ENCODE results near the gene ENOX1.

Gene ENOX1

DNA sequence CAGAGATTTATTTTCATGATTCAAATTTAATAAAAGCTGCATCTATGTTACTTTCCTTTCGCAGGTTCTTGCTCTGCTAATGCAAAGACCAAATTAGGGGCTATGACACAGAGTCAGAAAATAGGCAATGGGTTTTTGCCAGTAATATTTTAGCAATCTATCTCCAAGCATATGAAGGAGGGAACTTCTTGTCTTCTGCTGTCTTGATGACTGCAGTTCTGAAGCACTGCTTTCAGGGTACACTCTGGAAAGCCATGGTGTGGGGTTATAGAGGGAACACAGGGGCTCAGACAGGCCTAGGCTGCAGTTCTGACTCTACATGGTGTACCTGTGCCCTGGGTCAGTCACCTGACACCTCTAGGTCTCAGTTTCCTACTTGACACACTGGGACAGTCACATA is 500.0 kb downstream of the ENOX1 start:
- no peak for DNase-seq (ENCODE audit: low spot score)

DNA sequence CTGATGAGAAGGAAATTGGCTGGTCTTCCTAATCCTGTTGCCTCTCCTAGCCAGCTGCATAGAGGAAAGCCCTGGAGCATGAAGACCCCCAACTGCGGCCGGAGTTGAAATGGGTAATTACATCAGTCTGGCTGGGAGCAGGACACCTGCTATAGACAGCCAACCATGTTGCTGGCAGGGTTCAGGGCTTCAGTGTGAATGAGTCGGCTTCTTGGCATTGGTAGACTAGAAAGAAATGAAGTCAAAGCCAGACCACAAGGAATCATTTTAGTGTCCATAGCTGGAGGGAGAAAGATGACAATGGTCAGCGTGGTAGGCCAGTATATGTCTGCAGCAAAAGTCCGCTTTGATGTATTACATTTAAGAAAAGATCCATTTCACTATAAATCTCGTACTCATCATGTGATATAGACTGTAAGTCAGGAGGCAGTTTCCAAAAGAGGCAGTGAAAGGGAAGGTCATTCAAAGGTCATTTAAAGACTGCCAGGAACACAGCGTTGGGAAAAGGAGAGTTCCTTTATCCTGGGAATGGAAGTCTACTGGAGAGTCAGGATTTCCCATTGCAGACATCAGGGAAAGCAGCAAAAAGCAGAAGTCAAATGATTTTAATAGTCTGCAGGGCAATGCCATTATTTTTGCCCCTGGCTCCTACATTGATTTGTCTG is 500.7 kb downstream of the ENOX1 start:
- DNase-seq (ENCODE audit: low spot score), result no peak

- DNase-seq (ENCODE audit: low spot score), result peak; percentile 46
These were observed 502.6 kb downstream of the ENOX1 start for GRCh38 chr13:43284162-43284561.

DNA sequence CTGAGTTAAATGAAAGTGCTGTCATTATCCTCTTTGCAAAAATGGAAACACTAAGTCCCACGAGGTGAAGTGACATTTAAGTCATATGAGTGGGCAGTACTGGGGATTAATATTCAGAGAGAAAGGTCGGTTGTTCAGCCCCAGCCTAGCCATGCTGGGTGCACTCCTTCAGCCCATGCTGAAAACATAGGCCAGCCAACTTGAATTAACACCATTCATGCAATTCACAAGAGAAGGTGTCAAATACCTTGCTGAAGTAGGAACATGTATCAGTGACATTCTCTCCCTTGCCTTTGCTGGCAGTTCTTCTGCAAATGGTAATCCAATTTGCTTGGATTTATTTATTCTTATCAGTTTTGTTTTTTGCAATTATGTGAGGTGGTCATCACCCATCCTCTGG is 507.1 kb downstream of the ENOX1 start:
- DNase-seq (ENCODE audit: low spot score), result no peak

DNA sequence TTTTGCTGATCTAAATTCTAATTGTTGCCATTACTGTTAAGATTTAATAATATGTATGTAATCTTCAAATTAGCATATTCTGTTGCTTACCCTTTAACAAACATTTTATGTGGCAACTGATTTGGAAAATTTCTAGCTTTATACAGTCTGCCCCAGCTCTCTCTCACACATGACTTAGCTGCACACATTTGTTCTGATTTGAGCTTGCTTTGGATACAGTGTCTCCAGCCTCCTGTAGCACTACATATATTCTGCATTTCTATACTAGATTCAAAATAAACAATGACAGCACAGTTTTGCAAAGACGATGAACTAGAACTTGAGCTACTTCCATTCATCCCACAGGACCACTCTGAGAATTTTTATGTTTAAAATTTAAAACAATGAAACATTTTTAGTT is 508.6 kb downstream of the ENOX1 start:
- no peak for DNase-seq (ENCODE audit: low spot score)

- no peak for DNase-seq (ENCODE audit: low spot score)
These were observed 509.6 kb downstream of the ENOX1 start for GRCh38 chr13:43277142-43277541.

GRCh38 chr13:43274881-43275280 is 511.9 kb downstream of the ENOX1 start:
- DNase-seq (ENCODE audit: low spot score), result no peak

- no peak for DNase-seq (ENCODE audit: low spot score)
These were observed 513.4 kb downstream of the ENOX1 start for GRCh38 chr13:43273362-43273761.

GRCh38 chr13:43272851-43273250 is 513.9 kb downstream of the ENOX1 start:
- no peak for DNase-seq (ENCODE audit: low spot score)

- DNase-seq (ENCODE audit: low spot score), result no peak
These were observed 515.6 kb downstream of the ENOX1 start for GRCh38 chr13:43271152-43271551.

- DNase-seq (ENCODE audit: low spot score), result no peak
These were observed 516.5 kb downstream of the ENOX1 start for GRCh38 chr13:43270130-43270830.

DNA sequence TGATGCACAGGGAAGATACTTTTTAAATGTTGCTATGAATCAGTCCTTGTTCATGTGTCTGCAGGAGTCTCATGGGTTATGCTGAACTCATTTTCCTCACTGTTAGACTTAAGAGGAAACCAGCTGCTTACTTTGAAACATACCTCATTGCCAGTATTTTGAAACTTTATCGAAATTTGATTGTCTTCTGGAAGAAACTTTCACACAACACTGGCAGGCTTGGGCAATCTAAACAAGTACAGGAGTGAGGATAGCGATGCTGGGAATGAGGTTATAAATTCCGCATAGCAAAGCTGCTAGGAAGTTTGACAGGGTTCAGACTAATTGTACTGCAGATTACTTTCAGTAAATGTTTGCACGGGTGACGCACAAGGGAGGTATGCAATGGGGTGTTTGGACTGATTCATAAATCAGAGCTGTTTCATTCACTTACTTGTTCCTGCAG is 517.7 kb downstream of the ENOX1 start:
- peak; percentile 69 for DNase-seq (ENCODE audit: low spot score)

DNA sequence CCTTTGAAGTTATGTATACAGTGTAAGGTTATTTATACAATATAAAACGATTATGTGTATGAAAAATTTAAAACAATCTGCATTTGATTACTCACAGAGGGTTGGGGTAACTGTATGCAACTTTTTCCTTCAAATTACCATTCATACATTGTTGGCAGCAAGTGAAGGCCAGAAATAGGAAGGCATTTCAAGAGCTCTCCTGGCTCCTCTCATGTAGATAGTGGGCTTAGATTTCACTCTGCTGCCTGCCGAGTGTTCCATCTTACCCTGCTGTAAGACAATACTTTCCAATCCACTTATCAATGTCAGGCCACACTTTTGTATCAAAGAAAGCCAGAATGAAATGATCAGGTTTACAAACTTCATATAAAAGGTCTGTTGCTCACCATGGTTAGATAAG is 518.1 kb downstream of the ENOX1 start:
- no peak for DNase-seq (ENCODE audit: low spot score)

DNA sequence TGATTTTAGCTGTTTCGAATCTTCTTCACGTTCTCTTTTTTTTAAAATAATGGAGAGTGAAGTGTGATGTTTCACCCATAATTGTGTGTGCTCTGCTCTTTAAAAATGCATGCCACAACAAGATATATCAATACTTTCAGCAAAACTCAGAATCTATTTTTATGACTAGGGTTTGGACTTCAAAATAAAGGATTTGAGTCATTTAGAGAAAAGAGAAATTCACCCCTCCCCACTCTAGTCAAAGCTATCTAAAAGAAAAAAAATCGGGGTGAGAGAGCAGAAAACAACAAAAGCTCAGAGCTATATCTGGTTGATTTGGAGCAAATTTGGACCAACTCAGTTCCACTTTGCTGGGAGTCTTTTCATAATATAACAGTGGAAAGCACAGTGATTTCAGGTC is 518.9 kb downstream of the ENOX1 start:
- no peak for DNase-seq (ENCODE audit: low spot score)

- no peak for DNase-seq (ENCODE audit: low spot score)
These were observed 519.7 kb downstream of the ENOX1 start for GRCh38 chr13:43266936-43267615.

- DNase-seq (ENCODE audit: low spot score), result no peak
These were observed 521.7 kb downstream of the ENOX1 start for GRCh38 chr13:43265028-43265427.

DNA sequence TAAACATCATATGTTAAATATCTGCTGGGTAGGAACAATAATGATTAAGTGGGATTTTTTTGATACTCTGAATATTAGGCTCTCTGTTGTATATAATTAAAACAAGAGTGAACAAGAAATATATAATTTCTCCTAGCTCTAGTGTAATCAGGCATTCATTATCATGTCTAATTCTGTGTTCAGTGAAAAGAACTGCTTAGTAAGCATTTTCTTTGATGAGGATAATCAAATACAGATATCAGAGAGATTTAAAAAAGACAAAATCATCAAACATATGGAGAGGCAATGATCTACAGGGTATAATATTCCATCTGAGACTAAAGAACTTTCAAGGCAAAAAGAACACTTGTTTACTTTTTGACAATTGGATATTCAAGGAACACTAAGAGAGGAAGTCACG is 522.3 kb downstream of the ENOX1 start:
- no peak for DNase-seq (ENCODE audit: low spot score)

- DNase-seq (ENCODE audit: low spot score), result no peak
These were observed 523.7 kb downstream of the ENOX1 start for GRCh38 chr13:43263047-43263446.

DNA sequence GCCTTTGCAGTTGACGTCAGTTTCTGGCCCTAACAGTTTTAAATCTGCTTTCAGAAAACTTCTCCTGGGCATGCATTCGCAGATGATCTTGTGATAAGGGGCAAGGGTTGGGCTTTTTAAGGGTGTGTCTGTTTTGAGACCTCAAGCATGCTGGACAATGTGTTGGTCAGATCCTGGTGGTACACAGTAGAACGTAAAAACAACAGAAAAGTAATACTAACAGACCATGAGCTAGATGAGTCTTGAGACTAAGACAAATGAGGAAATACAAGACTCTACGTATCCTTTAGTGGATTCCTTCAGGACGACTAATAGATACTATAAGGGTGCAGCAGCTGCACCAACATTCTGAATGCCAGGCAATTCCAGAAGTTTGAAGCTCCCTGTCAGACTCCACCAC is 525.8 kb downstream of the ENOX1 start:
- DNase-seq (ENCODE audit: low spot score), result no peak

DNA sequence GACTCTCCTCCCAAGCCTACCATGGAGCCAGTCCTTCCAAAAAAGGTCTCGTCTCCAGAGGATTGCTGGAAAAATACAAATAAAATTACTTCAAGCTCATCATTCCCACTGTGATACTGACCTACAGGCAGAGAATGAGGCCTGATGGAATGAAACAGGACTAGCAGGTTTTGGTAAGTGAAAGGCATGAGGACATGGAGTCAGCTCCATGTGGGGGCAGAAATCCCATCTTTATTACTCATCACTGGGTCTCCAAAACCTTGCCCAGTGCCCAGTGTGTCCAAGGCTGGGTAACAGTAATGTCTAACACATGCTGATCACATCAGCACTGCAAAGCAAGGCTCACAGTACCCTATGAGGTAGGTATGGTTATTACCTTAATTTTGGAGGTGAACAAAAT is 528.0 kb downstream of the ENOX1 start:
- no peak for DNase-seq (ENCODE audit: low spot score)

DNA sequence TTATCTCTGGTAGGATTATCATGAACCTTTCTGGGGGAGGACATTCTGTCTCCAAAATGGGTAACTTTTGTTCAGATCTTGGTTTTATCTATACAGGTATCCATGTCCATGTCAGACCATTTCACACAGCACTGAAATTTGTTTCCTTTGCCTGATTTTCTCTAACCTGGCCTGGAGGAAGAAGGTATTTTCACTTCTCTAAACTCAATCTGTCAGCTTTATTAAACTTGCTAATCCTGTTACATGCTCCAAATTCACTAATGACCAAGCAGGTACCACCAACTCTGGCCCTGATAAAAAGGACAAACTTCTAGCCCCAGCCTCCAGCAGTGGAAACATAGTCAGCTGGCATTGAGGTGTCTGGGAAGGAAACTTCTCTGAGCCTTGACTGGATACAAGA is 529.0 kb downstream of the ENOX1 start:
- no peak for DNase-seq (ENCODE audit: low spot score)

- no peak for DNase-seq (ENCODE audit: low spot score)
These were observed 534.8 kb downstream of the ENOX1 start for GRCh38 chr13:43251961-43252360.

- no peak for DNase-seq (ENCODE audit: low spot score)
These were observed 540.4 kb downstream of the ENOX1 start for GRCh38 chr13:43246382-43246781.
